GM12878 (cell line): ENCODE results near the gene OLIG3. TPM values are rescaled to one million over a fixed set of nuclear protein-coding genes. Genes with fewer than 3 reads are reported as not detected.

Source experiments
- ATAC-seq: fragments of 200-7000 bp; cut with Tn5 transposase; 3 replicates; pipeline ENCODE4 v1.9.1; 2020; ENCODE audit warnings: mild to moderate bottlenecking, moderate library complexity
- BruUV-seq: library from RNA; stranded (reverse); fragments of 400-500 nt; replicated peaks from 2 replicates; lab custom pipeline; 2021; lab: Mats Ljungman, UMichigan
- CTCF ChIA-PET: fragments of 300-600 bp; sonication (Branson Sonifier 250); formaldehyde crosslinking; extraction: SDS; loops from one replicate; lab custom pipeline; 2021; ENCODE audit warnings: inconsistent platforms; lab: Yijun Ruan, JAX
- POLR2A ChIA-PET: fragments of 350-600 bp; formaldehyde crosslinking; extraction: SDS; loops from one replicate; lab custom pipeline; 2021; ENCODE audit warnings: inconsistent platforms; lab: Charles Lee
- RAD21 ChIA-PET: fragments of 300-600 bp; sonication (Branson Sonifier 250); formaldehyde crosslinking; loops from one replicate; lab custom pipeline; 2023; ENCODE audit warnings: antibody characterized with exemption; ENCODE audit not compliant: unreplicated experiment; lab: Charles Lee
- SMC1A ChIA-PET: fragments of 300-600 bp; sonication (Branson Sonifier 250); formaldehyde crosslinking; loops from one replicate; lab custom pipeline; 2023; ENCODE audit not compliant: unreplicated experiment, uncharacterized antibody; lab: Charles Lee
- DNase-seq: peaks from one replicate; pipeline ENCODE4 v3.0.0-alpha.2; 2011; ENCODE audit warnings: low read depth, low spot score
- FAIRE-seq: peaks from 3 replicates; lab custom pipeline; 2011; peaks lifted over from hg19 to GRCh38; lab: Jason Lieb, UNC
- H2AFZ ChIP-seq: 2 replicates; pipeline ENCODE4 v1.6.0; 2011; ENCODE audit warnings: low read depth, low read length, control low read depth; ENCODE audit not compliant: control insufficient read depth
- H3K27ac ChIP-seq: 2 replicates; pipeline ENCODE4 v1.5.1; 2011; ENCODE audit warnings: control low read depth; ENCODE audit not compliant: control insufficient read depth, insufficient read depth
- H3K27me3 ChIP-seq, 2 experiments: replicated peaks in 1 of 2; 2 replicates each; pipeline versions ENCODE4 v1.6.0 to v1.6.1; 2011; ENCODE audit warnings: low read length in 1 of 2; ENCODE audit not compliant: control insufficient read depth in 2 of 2, insufficient read depth in 2 of 2
- H3K36me3 ChIP-seq, 2 experiments: 2 replicates each; pipeline ENCODE4 v1.5.1; 2011; ENCODE audit warnings: low read length in 1 of 2; ENCODE audit not compliant: control insufficient read depth in 2 of 2, insufficient read depth in 2 of 2
- H3K4me1 ChIP-seq: 2 replicates; pipeline ENCODE4 v1.6.1; 2011; ENCODE audit warnings: mild to moderate bottlenecking, low read length, moderate library complexity, mixed read lengths; ENCODE audit not compliant: control insufficient read depth, insufficient read depth
- H3K4me2 ChIP-seq: 2 replicates; pipeline ENCODE4 v1.6.0; 2011; ENCODE audit warnings: control low read depth; ENCODE audit not compliant: control insufficient read depth, insufficient read depth
- H3K4me3 ChIP-seq: fragments of 200-600 bp; sonication (generic); 2 replicates; pipeline ENCODE4 v1.5.1; 2016
- H3K79me2 ChIP-seq: 2 replicates; pipeline ENCODE4 v1.6.0; 2011; ENCODE audit warnings: low read length; ENCODE audit not compliant: control insufficient read depth, insufficient read depth
- H3K9ac ChIP-seq: 2 replicates; pipeline ENCODE4 v1.8.0; 2011; ENCODE audit warnings: low read length, control low read depth, mixed read lengths; ENCODE audit not compliant: control insufficient read depth, insufficient read depth
- H3K9me3 ChIP-seq: replicated peaks from 3 replicates; pipeline ENCODE4 v1.5.1; 2011; ENCODE audit warnings: mild to moderate bottlenecking, low read length; ENCODE audit not compliant: control insufficient read depth, insufficient read depth
- H4K20me1 ChIP-seq: 2 replicates; pipeline ENCODE4 v1.6.0; 2011; ENCODE audit not compliant: control insufficient read depth, insufficient read depth
- BACH1 ChIP-seq: fragments of 450-650 bp; IDR thresholded peaks from 2 replicates; pipeline ENCODE4 v1.6.1; 2017; ENCODE audit warnings: mild to moderate bottlenecking, borderline replicate concordance
- CREM ChIP-seq: IDR thresholded peaks from 2 replicates; pipeline ENCODE4 v1.6.1; 2014; ENCODE audit warnings: antibody characterized with exemption, low read depth
- GABPA ChIP-seq: IDR thresholded peaks from 2 replicates; pipeline ENCODE4 v1.6.1; 2014; ENCODE audit warnings: antibody characterized with exemption, low read depth, mild to moderate bottlenecking, inconsistent platforms
- IKZF2 ChIP-seq, 2 experiments: fragments of 450-650 bp; IDR thresholded peaks; 2 replicates each; pipeline ENCODE4 v1.6.1; 2017; ENCODE audit warnings: mild to moderate bottlenecking in 2 of 2, moderate library complexity in 2 of 2
- MYB ChIP-seq: fragments of 150-350 bp; IDR thresholded peaks from 2 replicates; pipeline ENCODE4 v1.6.1; 2014; ENCODE audit warnings: mild to moderate bottlenecking, low read depth, low read length, borderline replicate concordance
- POLR2AphosphoS5 ChIP-seq: IDR thresholded peaks from 2 replicates; pipeline ENCODE4 v1.6.1; 2011; ENCODE audit warnings: mild to moderate bottlenecking, low read length, inconsistent platforms
- SMARCA5 ChIP-seq: fragments of 450-650 bp; IDR thresholded peaks from 2 replicates; pipeline ENCODE4 v1.6.1; 2017; ENCODE audit warnings: mild to moderate bottlenecking
- STAT1 ChIP-seq: fragments of 450-650 bp; conservative IDR thresholded peaks from 2 replicates; pipeline ENCODE4 v1.6.1; 2014; ENCODE audit warnings: antibody characterized with exemption, mild to moderate bottlenecking
- TCF7 ChIP-seq: IDR thresholded peaks from 2 replicates; pipeline ENCODE4 v1.6.1; 2014; ENCODE audit warnings: antibody characterized with exemption, borderline replicate concordance
- ZNF384 ChIP-seq: IDR thresholded peaks from 2 replicates; pipeline ENCODE4 v1.6.1; 2012; ENCODE audit warnings: low read depth, mild to moderate bottlenecking, low read length, improper control_type of control experiment, borderline replicate concordance
- ZSCAN29 ChIP-seq: fragments of 450-650 bp; IDR thresholded peaks from 2 replicates; pipeline ENCODE4 v1.6.1; 2017; ENCODE audit warnings: mild to moderate bottlenecking, moderate library complexity
- WGBS: methylation state at CpG from one replicate; pipeline ENCODE4 v1.1.6; 2016; ENCODE audit warnings: low lambda C conversion rate; ENCODE audit not compliant: insufficient replicate concordance, insufficient coverage; ENCODE audit errors: missing lambda C conversion rate; 5-methylcytosine and 5-hydroxymethylcytosine counted together
- in situ Hi-C: fragments of 300-500 bp; cut with MboI; formaldehyde crosslinking; loops from 9 replicates; pipeline ENCODE4 v1.14.3; 2018; ENCODE audit warnings: mixed read lengths
- intact Hi-C: fragments of 100-400 bp; cut with micrococcal nuclease; formaldehyde crosslinking; loops from one replicate; pipeline ENCODE4 v1.14.2; 2022; ENCODE audit not compliant: unreplicated experiment
- polyA plus RNA-seq, 11 experiments: library from polyadenylated mRNA; depleted of rRNA in 4 of 11; unstranded in 6 of 11; stranded (reverse) in 5 of 11; fragments of >200 nt; fragmentation: Nextera tagmentation in 4 of 11; fragmentation: Illumina TruSeq in 1 of 11; extraction: Ambion mirVana in 4 of 11; extraction: Trizol in 1 of 11; gene quantifications; 1 replicate in 1 of 11; 2 replicates in 10 of 11; pipeline versions ENCODE4 v1.2.1 to v1.2.3, GENCODE V29; 2011 to 2016; ENCODE audit warnings: inconsistent platforms in 2 of 11, missing spikeins in 2 of 11, low read depth in 1 of 11
- total RNA-seq, 4 experiments: library from RNA; depleted of rRNA in 3 of 4; stranded (reverse); fragments of >200 nt in 3 of 4; fragmentation: Illumina TruSeq in 1 of 4; extraction: Trizol in 1 of 4; gene quantifications; 2 replicates each; pipeline versions ENCODE4 v1.2.1 to v1.2.3, GENCODE V29; 2013 to 2021
- TF ChIP-seq, protein P1 (sequence below): fragments of 450-650 bp; IDR thresholded peaks from 2 replicates; pipeline ENCODE4 v1.6.1; 2018; ENCODE audit warnings: mild to moderate bottlenecking, low read depth, moderate library complexity; ENCODE audit not compliant: partially characterized antibody
- TF ChIP-seq, protein P2 (sequence below): IDR thresholded peaks from 2 replicates; pipeline ENCODE4 v1.6.1; 2011; ENCODE audit warnings: low read depth, mild to moderate bottlenecking, low read length, moderate library complexity, borderline replicate concordance; ENCODE audit errors: extremely low read depth
- TF ChIP-seq, protein P3 (sequence below): IDR thresholded peaks from 2 replicates; pipeline ENCODE4 v1.6.1; 2012; ENCODE audit warnings: mild to moderate bottlenecking, low read depth, low read length
- TF ChIP-seq, protein P4 (sequence below): IDR thresholded peaks from 2 replicates; pipeline ENCODE4 v1.6.1; 2011; ENCODE audit warnings: mild to moderate bottlenecking, low read depth, low read length, moderate library complexity; ENCODE audit not compliant: insufficient replicate concordance
- TF ChIP-seq, protein P5 (sequence below), 3 experiments: IDR thresholded peaks in 2 of 3; conservative IDR thresholded peaks in 1 of 3; 2 replicates each; pipeline ENCODE4 v1.5.1; 2011; ENCODE audit warnings: low read depth in 3 of 3, low read length in 3 of 3, mild to moderate bottlenecking in 3 of 3, control low read depth in 2 of 3, moderate library complexity in 2 of 3, inconsistent platforms in 1 of 3, mixed read lengths in 1 of 3; ENCODE audit not compliant: control insufficient read depth in 2 of 3, insufficient read depth in 1 of 3; ENCODE audit errors: extremely low read depth in 1 of 3

OLIG3 gene
- total and polyA plus RNA-seq, 10 of the 15 experiments (the other 5 are each of a cell fraction or from before 2014, with no cell fraction given) = not detected

DNA sequence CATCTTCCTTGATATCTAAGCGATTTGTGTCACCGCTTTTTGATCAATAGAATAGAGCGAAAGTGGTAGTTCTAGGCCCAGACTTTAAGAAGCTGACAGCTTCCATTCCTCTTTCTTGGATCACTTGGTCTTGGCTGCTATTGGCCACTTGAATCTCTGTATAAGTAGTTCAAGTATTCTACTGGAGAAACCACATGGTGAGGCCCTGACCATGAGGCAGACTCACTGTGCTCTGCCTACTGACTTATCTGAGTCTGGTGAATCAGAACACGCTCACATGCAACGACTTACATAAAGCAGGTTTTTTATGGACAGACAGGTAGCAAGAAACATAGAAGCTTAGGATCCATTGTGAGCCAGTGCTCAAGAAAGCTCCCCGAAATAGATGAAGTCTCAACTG is 27.0 kb downstream of the OLIG3 start:
- SMC1A ChIA-PET = no interaction called here
- no peak for DNase-seq
- TF ChIP-seq, protein P1, sequence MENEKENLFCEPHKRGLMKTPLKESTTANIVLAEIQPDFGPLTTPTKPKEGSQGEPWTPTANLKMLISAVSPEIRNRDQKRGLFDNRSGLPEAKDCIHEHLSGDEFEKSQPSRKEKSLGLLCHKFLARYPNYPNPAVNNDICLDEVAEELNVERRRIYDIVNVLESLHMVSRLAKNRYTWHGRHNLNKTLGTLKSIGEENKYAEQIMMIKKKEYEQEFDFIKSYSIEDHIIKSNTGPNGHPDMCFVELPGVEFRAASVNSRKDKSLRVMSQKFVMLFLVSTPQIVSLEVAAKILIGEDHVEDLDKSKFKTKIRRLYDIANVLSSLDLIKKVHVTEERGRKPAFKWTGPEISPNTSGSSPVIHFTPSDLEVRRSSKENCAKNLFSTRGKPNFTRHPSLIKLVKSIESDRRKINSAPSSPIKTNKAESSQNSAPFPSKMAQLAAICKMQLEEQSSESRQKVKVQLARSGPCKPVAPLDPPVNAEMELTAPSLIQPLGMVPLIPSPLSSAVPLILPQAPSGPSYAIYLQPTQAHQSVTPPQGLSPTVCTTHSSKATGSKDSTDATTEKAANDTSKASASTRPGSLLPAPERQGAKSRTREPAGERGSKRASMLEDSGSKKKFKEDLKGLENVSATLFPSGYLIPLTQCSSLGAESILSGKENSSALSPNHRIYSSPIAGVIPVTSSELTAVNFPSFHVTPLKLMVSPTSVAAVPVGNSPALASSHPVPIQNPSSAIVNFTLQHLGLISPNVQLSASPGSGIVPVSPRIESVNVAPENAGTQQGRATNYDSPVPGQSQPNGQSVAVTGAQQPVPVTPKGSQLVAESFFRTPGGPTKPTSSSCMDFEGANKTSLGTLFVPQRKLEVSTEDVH = no peak
- TF ChIP-seq, protein P2, sequence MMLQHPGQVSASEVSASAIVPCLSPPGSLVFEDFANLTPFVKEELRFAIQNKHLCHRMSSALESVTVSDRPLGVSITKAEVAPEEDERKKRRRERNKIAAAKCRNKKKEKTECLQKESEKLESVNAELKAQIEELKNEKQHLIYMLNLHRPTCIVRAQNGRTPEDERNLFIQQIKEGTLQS = no peak
- TF ChIP-seq SMARCA5 = no peak
- TF ChIP-seq ZSCAN29 = no peak
- TF ChIP-seq IKZF2 (IDR thresholded peaks at IDR 0.05) = no peak
- no peak for TF ChIP-seq TCF7
- TF ChIP-seq, protein P3, sequence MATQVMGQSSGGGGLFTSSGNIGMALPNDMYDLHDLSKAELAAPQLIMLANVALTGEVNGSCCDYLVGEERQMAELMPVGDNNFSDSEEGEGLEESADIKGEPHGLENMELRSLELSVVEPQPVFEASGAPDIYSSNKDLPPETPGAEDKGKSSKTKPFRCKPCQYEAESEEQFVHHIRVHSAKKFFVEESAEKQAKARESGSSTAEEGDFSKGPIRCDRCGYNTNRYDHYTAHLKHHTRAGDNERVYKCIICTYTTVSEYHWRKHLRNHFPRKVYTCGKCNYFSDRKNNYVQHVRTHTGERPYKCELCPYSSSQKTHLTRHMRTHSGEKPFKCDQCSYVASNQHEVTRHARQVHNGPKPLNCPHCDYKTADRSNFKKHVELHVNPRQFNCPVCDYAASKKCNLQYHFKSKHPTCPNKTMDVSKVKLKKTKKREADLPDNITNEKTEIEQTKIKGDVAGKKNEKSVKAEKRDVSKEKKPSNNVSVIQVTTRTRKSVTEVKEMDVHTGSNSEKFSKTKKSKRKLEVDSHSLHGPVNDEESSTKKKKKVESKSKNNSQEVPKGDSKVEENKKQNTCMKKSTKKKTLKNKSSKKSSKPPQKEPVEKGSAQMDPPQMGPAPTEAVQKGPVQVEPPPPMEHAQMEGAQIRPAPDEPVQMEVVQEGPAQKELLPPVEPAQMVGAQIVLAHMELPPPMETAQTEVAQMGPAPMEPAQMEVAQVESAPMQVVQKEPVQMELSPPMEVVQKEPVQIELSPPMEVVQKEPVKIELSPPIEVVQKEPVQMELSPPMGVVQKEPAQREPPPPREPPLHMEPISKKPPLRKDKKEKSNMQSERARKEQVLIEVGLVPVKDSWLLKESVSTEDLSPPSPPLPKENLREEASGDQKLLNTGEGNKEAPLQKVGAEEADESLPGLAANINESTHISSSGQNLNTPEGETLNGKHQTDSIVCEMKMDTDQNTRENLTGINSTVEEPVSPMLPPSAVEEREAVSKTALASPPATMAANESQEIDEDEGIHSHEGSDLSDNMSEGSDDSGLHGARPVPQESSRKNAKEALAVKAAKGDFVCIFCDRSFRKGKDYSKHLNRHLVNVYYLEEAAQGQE = no peak
- TF ChIP-seq, protein P4, sequence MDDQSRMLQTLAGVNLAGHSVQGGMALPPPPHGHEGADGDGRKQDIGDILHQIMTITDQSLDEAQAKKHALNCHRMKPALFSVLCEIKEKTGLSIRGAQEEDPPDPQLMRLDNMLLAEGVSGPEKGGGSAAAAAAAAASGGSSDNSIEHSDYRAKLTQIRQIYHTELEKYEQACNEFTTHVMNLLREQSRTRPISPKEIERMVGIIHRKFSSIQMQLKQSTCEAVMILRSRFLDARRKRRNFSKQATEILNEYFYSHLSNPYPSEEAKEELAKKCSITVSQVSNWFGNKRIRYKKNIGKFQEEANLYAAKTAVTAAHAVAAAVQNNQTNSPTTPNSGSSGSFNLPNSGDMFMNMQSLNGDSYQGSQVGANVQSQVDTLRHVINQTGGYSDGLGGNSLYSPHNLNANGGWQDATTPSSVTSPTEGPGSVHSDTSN = no peak
- TF ChIP-seq STAT1 = no peak
- no peak for TF ChIP-seq GABPA
- no peak for TF ChIP-seq CREM
- TF ChIP-seq ZNF384 = no peak
- no peak for TF ChIP-seq MYB
- TF ChIP-seq BACH1 = no peak
- TF ChIP-seq, protein P5, sequence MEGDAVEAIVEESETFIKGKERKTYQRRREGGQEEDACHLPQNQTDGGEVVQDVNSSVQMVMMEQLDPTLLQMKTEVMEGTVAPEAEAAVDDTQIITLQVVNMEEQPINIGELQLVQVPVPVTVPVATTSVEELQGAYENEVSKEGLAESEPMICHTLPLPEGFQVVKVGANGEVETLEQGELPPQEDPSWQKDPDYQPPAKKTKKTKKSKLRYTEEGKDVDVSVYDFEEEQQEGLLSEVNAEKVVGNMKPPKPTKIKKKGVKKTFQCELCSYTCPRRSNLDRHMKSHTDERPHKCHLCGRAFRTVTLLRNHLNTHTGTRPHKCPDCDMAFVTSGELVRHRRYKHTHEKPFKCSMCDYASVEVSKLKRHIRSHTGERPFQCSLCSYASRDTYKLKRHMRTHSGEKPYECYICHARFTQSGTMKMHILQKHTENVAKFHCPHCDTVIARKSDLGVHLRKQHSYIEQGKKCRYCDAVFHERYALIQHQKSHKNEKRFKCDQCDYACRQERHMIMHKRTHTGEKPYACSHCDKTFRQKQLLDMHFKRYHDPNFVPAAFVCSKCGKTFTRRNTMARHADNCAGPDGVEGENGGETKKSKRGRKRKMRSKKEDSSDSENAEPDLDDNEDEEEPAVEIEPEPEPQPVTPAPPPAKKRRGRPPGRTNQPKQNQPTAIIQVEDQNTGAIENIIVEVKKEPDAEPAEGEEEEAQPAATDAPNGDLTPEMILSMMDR (IDR thresholded peaks at IDR 0.05 in 2 of 3, conservative IDR thresholded peaks at IDR 0.05 in 1 of 3; ENCODE audit: control insufficient read depth in 2 of 3, extremely low read depth in 1 of 3, insufficient read depth in 1 of 3, low read depth in 3 of 3, low read length in 3 of 3) = no peak
- TF ChIP-seq POLR2AphosphoS5 = no peak

More for the DNA sequence above, 27.0 kb downstream of the OLIG3 start:
- ChIA-PET CTCF (no interaction called here), RAD21 (no interaction called here), POLR2A (no interaction called here)
- ATAC-seq (no peak), FAIRE-seq (no peak)
- Histone ChIP-seq H3K79me2 (no peaks in the 10 kb centered on the region), H3K27ac (no peak overlapping the region), H3K9me3 (no peaks in the 10 kb centered on the region), H3K36me3 (no peaks in the 10 kb centered on the region), H2AFZ (no peak overlapping the region), H3K4me2 (no peak overlapping the region), H3K27me3 (no peaks in the 10 kb centered on the region), H3K4me3 (no peak overlapping the region), H4K20me1 (no peaks in the 10 kb centered on the region), H3K9ac (no peak overlapping the region), H3K4me1 (no peaks in the 10 kb centered on the region)
- intact Hi-C loops = no loop called here
- WGBS = 58% methylated on average over 6 of the region's 6 CpGs
- in situ Hi-C loops = no loop called here
- BruUV-seq = no TSS peak
